A673 (cell line): ENCODE data around the gene NPR2. TPM values are rescaled to one million over a fixed set of nuclear protein-coding genes. Genes with fewer than 3 reads are reported as not detected.

Experiments
- BruUV-seq: library from RNA; stranded (reverse); fragments of 400-500 nt; replicated peaks from 2 replicates; lab custom pipeline; 2021; lab: Mats Ljungman, UMichigan
- CTCF ChIA-PET: fragments of 300-600 bp; sonication (Branson Sonifier 250); formaldehyde crosslinking; loops from one replicate; lab custom pipeline; 2022; ENCODE audit warnings: antibody characterized with exemption; lab: Charles Lee
- POLR2A ChIA-PET: fragments of 300-600 bp; sonication (Branson Sonifier 250); formaldehyde crosslinking; loops from one replicate; lab custom pipeline; 2022; ENCODE audit warnings: antibody characterized with exemption; ENCODE audit not compliant: low non-redundant PET; lab: Charles Lee
- DNase-seq: peaks from one replicate; pipeline ENCODE4 v3.0.0-alpha.2; 2015; ENCODE audit warnings: low spot score
- H3K27ac ChIP-seq: fragments of 200-600 bp; sonication (generic); 2 replicates; pipeline ENCODE4 v1.5.1; 2016; ENCODE audit warnings: mixed run types, low read depth, mild to moderate bottlenecking, mixed read lengths, antibody characterized with exemption, low read length; ENCODE audit not compliant: poor library complexity, severe bottlenecking
- H3K27me3 ChIP-seq: fragments of 200-600 bp; sonication (generic); replicated peaks from 2 replicates; pipeline ENCODE4 v1.6.1; 2017; ENCODE audit warnings: mixed run types, low read depth, mild to moderate bottlenecking, mixed read lengths, antibody characterized with exemption, low read length; ENCODE audit not compliant: insufficient read depth, poor library complexity
- H3K36me3 ChIP-seq: fragments of 200-600 bp; sonication (generic); 2 replicates; pipeline ENCODE4 v1.6.1; 2016; ENCODE audit warnings: mixed run types, mild to moderate bottlenecking, mixed read lengths, antibody characterized with exemption, low read length; ENCODE audit not compliant: insufficient read depth, poor library complexity, severe bottlenecking
- H3K4me1 ChIP-seq: fragments of 200-600 bp; sonication (generic); 2 replicates; pipeline ENCODE4 v1.6.1; 2017; ENCODE audit warnings: mixed run types, mild to moderate bottlenecking, mixed read lengths, antibody characterized with exemption, low read length; ENCODE audit not compliant: insufficient read depth, poor library complexity, severe bottlenecking
- H3K4me3 ChIP-seq: fragments of 200-600 bp; sonication (generic); 2 replicates; pipeline ENCODE4 v1.5.1; 2016; ENCODE audit warnings: low read depth, mixed run types, mild to moderate bottlenecking, mixed read lengths, low read length; ENCODE audit not compliant: poor library complexity, severe bottlenecking
- H3K9me3 ChIP-seq: fragments of 200-600 bp; sonication (generic); 2 replicates; pipeline ENCODE4 v1.6.1; 2016; ENCODE audit warnings: mixed run types, low read depth, mild to moderate bottlenecking, mixed read lengths, antibody characterized with exemption, low read length; ENCODE audit not compliant: poor library complexity, severe bottlenecking
- EZH2 ChIP-seq: fragments of 200-600 bp; sonication (generic); IDR thresholded peaks from 2 replicates; pipeline ENCODE4 v1.6.1; 2017; ENCODE audit warnings: borderline replicate concordance, low read depth, mild to moderate bottlenecking, mixed read lengths, antibody characterized with exemption, low read length; ENCODE audit not compliant: poor library complexity, severe bottlenecking
- intact Hi-C: fragments of 100-400 bp; cut with micrococcal nuclease; formaldehyde crosslinking; loops from one replicate; pipeline ENCODE4 v1.10.0; 2022; ENCODE audit not compliant: unreplicated experiment
- total RNA-seq: library from RNA; stranded (reverse); gene quantifications from 2 replicates; pipeline ENCODE4 v1.2.3, GENCODE V29; 2021
- TF ChIP-seq, protein P1 (sequence below): fragments of 300-800, 200-600 bp; sonication (generic); conservative IDR thresholded peaks from 2 replicates; pipeline ENCODE4 v1.5.1; 2017; ENCODE audit warnings: low read depth, mild to moderate bottlenecking, antibody characterized with exemption, low read length, moderate library complexity, mixed read lengths

The NPR2 gene
- total RNA-seq, 1 experiment from 2014 or later, result 9.1 TPM

DNA sequence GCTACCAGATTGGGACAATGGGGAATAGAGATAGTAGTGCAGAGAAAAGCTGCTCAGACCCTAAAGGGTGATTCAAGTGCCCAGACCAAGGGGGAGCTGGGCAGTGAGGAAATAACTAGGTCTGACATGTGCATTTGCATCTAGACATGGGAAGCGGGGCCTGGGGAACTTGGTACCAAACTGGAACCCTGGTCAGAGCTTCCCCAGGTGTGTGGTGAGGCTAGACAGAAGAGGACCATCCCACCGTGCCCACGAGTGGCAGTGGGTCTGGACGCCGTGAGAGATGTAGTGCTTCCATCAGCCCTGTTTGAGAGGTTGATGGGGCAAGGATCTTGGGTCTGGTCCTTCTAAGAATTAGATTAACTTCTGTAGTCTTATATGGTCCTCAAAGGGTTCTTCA, 45.2 kb downstream of the NPR2 start:
- Histone ChIP-seq H3K4me1 (no peaks in the 10 kb centered on the region), H3K9me3 (no peaks in the 10 kb centered on the region), H3K27ac (no peak overlapping the region), H3K36me3 (no peaks in the 10 kb centered on the region), H3K27me3 (no peaks in the 10 kb centered on the region), H3K4me3 (no peak overlapping the region)
- no TSS peak for BruUV-seq
- ChIA-PET POLR2A (no interaction called here), CTCF (interaction anchor here (0.6 kb wide), 1 partner anchor 1279 kb away, joined by 4 read pairs; no protein-coding TSS in a partner anchor)
- no peak for DNase-seq
- intact Hi-C loops, result no loop called here
- TF ChIP-seq EZH2, result no peak
- TF ChIP-seq, protein P1, sequence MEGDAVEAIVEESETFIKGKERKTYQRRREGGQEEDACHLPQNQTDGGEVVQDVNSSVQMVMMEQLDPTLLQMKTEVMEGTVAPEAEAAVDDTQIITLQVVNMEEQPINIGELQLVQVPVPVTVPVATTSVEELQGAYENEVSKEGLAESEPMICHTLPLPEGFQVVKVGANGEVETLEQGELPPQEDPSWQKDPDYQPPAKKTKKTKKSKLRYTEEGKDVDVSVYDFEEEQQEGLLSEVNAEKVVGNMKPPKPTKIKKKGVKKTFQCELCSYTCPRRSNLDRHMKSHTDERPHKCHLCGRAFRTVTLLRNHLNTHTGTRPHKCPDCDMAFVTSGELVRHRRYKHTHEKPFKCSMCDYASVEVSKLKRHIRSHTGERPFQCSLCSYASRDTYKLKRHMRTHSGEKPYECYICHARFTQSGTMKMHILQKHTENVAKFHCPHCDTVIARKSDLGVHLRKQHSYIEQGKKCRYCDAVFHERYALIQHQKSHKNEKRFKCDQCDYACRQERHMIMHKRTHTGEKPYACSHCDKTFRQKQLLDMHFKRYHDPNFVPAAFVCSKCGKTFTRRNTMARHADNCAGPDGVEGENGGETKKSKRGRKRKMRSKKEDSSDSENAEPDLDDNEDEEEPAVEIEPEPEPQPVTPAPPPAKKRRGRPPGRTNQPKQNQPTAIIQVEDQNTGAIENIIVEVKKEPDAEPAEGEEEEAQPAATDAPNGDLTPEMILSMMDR, result no peak

DNA sequence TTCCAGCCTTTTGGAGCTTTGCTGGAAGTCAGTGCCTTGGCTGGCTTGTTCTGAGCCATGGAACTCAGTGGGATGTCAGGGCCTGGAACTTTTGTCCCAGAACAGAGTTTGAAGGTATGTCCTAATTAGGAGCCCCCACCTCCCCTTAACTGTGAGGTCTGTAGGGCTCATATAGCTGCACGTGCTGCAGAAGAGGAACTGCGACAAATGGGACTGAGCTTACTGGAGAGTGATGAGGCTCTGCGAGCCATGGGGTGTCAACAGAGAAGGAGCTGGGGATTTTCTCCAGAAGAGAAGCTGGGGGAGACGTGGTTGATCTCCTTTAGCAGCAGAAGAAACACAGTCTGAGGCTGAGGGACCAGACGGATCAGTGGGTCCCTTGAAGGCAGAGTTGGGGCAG, 48.5 kb downstream of the NPR2 start:
- TF ChIP-seq, protein P1, result no peak
- intact Hi-C loops, result no loop called here
- POLR2A ChIA-PET, result no interaction called here

DNA sequence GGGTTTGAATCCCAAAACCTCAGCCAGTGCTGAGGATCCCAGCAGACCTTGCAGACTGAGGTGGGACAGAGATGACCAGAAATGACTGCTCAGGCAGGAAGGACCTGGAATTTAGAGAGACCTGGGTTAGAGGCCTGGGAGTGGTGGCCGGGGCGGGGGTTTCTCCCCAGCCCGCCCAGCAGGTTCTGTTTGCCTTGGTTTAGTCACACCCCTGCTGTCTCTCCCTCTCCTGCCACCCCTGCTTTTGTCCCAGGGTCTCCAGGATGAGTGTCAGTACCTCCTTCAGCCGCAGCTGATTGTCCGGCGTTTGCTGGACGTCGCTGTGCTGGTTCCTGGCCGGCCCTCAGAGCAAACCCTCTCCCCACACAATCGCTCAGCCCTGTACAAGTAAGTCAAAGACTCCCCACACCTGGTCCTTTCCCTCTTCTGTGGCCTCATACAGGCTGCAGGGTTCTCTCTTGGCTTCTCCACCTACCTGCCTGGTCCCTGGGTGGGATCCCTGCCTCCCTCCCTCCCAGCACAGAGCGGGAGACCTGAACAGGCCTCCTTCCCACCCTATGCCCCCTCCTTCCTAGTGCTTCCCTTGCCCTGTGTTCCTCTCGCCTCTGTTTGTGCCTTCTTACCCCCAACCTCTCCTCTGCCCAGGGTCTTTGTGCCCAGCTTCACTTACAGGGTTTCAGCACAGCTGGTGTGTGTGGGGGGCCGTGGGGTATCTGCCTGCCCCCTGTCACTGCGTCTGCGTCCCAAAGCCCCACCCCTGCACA, 49.7 kb downstream of the NPR2 start:
- no peak for TF ChIP-seq EZH2
- ChIA-PET CTCF (no interaction called here), POLR2A (no interaction called here)
- Histone ChIP-seq H3K36me3 (no peaks in the 10 kb centered on the region), H3K27ac (no peak overlapping the region), H3K4me1 (no peaks in the 10 kb centered on the region), H3K9me3 (no peaks in the 10 kb centered on the region), H3K4me3 (no peak overlapping the region), H3K27me3 (no peaks in the 10 kb centered on the region)
- intact Hi-C loops, result no loop called here
- DNase-seq, result no peak
- no TSS peak for BruUV-seq

More for the DNA sequence above, 48.5 kb downstream of the NPR2 start:
- CTCF ChIA-PET, result no interaction called here
- no peaks in the 10 kb centered on the region for H3K27me3 ChIP-seq
- no peaks in the 10 kb centered on the region for H3K36me3 ChIP-seq
- no peak overlapping the region for H3K4me3 ChIP-seq
- DNase-seq, result no peak
- H3K27ac ChIP-seq, result no peak overlapping the region
- H3K9me3 ChIP-seq, result no peaks in the 10 kb centered on the region
- no peaks in the 10 kb centered on the region for H3K4me1 ChIP-seq
- BruUV-seq, result no TSS peak

DNA sequence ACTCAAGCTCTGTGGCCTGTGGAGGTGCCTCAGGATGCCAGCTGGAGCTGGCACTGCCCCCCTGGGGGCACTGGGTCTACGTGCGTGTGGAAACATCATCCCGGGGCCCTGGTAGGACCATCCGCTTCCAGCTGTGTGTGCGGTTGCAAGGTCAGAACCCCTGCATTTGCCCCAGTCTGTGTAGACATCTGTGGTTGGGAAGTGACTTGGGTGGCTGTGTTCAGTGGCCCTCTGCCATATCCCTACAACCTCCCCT, 50.2 kb downstream of the NPR2 start:
- H3K4me1 ChIP-seq, result no peaks in the 10 kb centered on the region

More for the DNA sequence above, 50.2 kb downstream of the NPR2 start:
- no peak overlapping the region for H3K27ac ChIP-seq
- intact Hi-C loops, result no loop called here
- ChIA-PET POLR2A (no interaction called here), CTCF (no interaction called here)
- BruUV-seq, result no TSS peak
- no peak for DNase-seq
- H3K36me3 ChIP-seq, result no peaks in the 10 kb centered on the region
- TF ChIP-seq EZH2, result no peak
- TF ChIP-seq, protein P1, result no peak
- no peak overlapping the region for H3K4me3 ChIP-seq
- H3K27me3 ChIP-seq, result no peaks in the 10 kb centered on the region
- no peaks in the 10 kb centered on the region for H3K9me3 ChIP-seq
